NCI-H2196 treated with DMSO at 0.1 percent for 48 hours (cell line): ENCODE measurements around the gene C19orf12.

Experiments used
- DNase-seq: peaks from one replicate; lab custom pipeline; 2025; ENCODE audit not compliant: unreplicated experiment; lab: John Stamatoyannopoulos, UW

C19orf12 gene

DNA sequence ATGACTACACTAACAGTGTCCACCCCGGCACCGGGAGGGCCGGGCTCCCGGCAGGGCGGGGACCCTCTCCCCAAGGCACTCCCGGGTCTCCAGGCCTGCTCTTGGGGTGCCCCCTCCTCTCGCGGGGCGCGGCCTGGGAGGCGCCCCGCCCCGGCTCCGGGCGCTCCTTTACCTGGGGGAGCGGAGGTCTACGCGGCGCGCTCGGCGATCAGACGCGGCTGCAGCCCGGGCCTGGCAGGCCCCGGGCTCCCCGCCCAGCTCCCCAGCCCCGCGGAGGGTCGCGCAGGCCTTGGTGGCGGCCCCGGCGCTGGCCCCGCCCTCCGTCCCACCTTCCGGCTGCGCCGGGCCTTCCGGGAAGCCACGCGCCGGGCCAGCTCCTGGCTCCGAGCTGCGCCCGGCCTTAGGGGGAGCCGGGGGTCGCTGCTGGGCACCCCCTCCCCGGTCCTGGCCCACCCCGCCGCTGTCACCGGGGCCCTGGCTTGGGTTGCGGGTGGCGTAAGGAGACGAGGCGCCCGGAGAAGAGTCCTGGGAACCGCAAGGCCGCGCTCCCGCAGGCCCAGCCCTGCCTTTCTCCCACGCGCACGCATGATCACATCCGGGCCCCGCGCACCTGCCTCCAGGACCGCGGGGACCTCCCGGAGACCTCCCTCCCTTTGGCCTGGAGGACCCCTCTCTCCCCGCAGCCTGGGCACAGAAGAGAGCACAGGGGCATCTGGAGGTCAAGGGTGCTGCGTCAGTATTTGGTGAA lies at the start of gene C19orf12:
TSS of gene C19orf12 (minus strand) at position 309 of the 748 bp plus-strand sequence. CDS start 6,848 bp downstream, outside the sequence.
- DNase-seq = peak; percentile 23

DNA sequence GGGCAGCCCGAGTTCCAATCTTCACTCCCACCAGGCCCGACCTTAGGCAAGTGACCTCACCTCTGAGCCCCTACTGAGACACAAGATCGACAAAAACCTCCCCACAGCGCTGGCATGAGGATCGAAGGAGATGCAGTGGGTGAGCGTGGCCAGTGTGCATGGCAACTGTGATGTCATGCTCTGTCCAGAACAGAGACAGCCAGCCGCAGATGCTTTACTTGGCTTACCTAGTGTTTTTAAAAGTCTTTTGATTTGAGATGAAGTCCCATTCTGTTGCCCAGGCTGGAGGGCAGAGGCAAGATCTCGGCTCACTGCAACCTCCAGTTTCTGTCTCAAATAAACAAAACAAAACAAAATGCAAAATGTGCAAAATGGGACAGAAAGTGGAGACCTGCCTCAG lies 49.3 kb upstream of the C19orf12 start:
- no peak for DNase-seq

DNA sequence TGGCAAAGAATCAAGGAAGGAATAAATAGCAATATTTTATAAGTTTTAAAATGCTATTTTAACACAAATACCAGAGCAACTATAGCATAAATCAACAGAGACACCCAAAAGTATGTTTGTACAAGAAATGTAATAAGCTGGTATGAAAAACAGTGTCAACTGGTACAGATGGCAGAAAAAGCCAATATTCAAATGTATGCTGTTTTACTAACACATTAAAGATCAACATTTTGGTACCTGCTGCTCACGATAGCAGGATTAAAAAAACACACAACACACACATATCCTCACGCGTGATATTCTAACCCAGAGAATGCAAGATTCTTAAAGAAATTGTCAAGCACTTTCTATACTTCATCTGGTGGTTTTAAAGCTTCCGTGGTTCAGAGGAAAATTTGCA lies 48.1 kb upstream of the C19orf12 start:
- no peak for DNase-seq

DNA sequence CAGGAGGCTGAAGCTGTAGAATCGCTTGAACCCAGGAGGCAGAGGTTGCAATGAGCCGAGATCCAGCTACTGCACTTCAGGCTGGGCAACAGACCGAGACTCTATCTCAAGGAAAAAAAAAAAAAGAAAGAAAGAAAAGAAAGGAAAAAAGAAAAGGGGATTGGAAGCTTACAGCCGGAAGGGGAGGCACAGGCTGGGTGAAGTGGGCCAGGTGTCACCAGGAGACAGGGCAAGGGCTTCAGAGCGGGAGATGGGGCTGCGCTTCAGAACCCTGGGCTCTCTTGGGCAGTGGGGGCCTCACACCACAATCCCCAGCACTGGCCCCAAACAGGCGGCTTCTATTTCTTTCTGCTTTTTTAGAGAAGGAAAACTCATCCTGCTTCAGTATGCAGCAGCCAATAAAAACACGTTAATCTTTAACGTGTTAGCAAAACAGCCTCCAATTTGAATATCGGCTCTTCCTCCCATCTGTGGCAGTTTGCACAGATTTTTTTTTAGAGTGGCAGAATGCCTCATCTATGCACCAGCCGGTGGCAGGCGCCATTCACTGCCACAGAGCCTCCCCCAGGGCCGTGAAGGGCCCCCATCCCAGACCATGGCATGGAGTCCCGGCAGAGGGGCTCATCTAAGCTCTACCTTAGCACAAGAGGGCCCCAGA lies 46.6 kb upstream of the C19orf12 start:
- no peak for DNase-seq

DNA sequence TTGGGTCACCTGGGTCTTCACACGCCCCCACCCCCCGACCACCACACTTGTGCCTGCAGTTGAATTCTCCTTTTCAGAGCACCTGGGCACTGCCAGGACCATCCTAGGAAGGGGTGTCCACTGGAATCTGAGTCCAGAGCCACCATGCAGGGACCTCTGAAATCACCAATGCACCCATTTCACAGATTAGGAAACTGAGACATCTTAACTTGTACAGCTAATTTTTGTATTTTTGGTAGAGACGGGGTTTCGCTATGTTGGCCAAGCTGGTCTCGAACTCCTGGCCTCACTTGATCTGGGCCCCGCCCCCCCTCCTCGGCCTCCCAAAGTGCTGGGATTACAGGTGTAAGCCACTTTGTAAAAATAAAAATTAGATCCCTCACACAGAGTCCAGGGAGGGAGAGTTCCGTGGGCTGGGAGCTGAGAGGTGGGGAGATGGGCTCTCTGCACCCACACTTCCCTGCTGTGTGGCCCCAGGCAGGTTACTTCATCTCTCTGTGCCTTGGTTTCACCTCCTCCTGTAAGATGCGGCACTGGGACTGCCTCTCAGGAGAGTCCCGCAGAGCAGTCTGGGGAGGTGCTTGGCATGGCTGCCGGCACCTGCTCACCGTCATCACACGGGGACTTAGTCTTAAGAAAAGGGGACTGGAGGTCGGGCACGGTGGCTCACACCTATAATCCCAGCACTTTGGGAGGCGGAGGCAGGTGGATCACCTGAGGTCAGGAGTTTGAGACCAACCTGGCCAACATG lies 45.9 kb upstream of the C19orf12 start:
- DNase-seq = no peak

DNA sequence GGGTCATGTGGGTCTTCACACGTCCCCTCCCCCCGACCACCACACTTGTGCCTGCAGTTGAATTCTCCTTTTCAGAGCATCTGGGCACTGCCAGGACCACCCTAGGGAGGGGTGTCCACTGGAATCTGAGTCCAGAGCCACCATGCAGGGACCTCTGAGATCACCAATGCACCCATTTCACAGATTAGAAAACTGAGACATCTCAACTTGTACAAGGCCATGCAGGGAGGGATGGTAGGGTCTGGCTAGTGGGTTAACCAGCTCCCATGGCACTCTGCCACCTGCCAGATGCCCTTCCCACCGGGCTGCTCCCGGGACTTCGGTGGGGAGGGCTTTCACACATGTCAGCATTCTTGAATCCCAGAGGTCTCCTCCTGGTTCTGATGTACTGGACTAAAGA lies 44.3 kb upstream of the C19orf12 start:
- DNase-seq = no peak

DNA sequence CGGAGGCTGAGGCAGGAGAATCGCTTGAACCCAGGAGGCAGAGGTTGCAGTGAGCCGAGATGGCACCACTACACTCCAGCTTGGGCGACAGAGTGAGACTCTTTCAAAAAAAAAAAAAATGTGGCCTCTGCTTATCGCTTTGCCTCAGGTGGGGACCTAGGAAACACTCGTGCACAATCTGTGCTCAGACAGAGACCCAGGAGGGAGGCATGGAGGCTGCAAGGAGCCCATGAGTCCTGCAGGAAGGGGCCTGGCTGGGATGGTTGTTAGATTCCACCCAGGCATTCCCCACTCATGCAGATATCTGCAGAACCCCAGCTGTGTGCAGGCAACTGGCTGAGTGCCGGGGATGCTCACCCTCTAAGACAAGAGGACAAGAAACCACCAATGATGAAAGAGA lies 43.8 kb upstream of the C19orf12 start:
- no peak for DNase-seq

DNA sequence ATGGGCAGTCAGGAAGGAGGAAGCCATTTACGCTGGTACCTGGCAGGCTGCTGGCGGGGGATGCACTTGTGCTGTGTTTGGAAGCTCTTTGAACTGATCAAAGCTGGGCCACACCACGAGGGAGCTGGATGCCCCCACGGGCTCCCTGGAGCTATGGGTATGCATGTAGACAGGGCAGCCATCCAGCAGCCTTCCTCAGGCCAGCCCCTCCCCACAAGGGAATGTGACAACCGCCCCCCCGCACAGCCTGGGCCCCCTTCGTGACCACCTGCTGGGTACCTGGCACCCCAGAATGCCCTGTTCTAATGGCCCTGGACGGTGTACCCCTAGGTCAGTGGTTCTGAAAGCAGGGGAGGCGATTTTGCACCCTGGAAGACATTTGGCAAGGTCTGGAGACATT lies 42.5 kb upstream of the C19orf12 start:
- no peak for DNase-seq

DNA sequence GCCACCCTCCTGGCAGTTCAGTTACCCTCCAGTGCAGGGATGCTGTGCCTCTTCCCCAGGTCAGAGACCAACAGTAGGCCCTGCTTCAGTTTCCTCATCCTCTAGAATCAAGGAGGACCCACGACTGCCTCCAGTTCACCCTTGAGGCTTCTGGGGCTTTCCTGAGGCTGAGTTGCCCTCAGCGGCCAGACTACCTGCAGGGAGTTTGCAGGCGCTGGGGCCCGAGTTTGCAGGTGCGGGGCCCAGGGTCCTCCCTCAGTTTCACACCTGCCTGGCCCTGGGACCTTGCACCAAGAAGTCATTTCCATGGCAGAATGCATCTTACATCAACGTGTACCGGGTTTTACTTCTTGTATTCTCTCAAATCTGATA lies 38.9 kb upstream of the C19orf12 start:
- no peak for DNase-seq

DNA sequence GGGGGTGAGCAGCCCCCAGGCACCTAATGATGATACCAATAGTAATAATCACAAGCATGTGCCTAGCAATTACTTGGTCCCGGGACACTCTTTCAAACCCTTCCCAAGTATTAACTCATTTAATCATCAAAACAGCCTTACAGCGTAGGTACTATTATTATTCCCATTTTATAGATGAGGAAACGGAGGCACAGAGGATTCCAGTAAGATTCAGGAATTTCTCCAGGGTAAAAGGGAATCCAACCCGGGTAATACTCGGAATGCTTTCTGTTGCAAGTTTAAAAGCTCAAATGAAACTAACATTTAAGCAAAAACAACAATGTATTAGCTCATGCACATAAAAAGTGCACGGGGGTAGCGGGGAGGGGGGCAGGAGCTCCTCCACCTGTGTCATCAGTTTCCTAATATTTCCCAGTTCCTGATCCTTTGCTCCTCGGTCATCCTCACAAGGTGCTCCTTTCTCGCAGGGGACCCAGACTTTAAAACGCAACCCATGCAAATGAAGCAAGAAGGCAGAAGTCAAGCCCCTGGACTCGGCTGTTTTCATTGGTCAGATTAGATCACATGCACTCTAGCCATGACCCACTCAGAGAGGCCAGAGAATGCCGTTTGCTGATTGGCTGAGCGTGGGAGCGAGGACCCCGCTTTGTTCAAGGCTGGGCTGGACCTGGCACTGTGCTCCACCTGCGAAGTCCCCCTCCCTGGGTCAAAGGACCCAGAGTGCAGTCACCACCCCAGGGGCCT lies 38.3 kb upstream of the C19orf12 start:
- no peak for DNase-seq

DNA sequence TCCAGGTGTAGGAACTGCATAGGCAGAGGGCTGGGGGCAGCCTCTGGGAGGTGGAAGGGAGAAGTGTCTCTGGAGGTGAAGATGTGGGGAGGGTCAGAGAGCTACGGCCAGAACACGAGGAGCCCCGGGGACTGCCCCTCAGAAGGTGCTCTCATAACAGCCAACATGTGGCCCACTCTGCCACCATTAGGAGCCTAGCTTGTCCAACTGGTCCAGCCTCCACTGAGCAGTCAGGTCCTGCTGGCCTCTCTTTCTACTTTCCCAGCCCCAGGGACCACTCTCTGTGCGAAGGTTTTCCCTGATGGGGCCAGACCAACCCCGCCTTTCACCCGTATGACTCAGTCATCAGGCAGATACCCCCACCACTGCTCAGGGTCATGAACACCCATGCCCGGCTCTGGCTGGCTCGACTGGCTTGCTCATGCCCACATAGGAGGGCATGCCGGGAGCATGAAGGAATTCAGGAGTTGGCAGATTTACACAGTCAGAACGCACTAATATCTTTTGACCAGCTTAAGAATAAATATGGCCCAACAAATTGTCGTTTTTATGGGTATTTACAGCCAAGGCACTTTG lies 37.5 kb upstream of the C19orf12 start:
- DNase-seq = no peak

DNA sequence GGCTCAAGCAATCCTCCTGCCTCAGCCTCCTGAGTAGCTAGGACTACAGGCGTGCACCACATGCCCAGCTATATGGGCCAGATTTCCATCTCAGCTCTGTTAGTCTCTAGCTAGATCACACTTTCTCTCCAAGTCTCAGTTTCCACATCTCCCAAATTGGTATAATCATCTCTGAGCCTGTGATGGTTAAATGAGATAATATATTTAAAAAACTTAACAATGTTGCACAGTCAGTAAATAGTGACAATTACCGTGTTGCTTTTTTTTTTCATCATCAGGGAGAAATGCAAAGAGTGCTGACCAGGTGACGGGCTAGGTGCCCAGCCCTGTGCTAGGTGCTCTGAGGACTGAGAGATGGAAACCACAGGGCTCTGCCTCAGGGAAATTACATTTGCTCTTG lies 36.9 kb upstream of the C19orf12 start:
- DNase-seq = no peak

DNA sequence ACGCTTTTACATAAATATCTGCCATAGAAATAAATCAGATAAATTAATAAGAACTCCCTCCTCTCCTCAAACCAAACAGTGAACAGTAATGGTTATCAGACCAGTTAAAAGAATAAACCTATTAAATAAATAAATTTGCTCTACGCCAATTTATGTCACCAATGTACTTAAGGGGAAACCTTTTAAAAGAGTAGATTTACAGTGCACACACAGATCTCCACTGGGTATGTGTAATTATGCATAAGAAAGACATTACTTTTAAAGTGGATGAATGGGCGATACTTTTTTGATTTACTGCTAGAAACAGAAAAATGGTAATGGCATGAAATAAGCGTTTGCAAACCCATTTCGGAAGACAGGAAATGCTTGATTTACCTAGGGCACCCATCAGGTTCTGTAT lies 34.9 kb upstream of the C19orf12 start:
- no peak for DNase-seq

DNA sequence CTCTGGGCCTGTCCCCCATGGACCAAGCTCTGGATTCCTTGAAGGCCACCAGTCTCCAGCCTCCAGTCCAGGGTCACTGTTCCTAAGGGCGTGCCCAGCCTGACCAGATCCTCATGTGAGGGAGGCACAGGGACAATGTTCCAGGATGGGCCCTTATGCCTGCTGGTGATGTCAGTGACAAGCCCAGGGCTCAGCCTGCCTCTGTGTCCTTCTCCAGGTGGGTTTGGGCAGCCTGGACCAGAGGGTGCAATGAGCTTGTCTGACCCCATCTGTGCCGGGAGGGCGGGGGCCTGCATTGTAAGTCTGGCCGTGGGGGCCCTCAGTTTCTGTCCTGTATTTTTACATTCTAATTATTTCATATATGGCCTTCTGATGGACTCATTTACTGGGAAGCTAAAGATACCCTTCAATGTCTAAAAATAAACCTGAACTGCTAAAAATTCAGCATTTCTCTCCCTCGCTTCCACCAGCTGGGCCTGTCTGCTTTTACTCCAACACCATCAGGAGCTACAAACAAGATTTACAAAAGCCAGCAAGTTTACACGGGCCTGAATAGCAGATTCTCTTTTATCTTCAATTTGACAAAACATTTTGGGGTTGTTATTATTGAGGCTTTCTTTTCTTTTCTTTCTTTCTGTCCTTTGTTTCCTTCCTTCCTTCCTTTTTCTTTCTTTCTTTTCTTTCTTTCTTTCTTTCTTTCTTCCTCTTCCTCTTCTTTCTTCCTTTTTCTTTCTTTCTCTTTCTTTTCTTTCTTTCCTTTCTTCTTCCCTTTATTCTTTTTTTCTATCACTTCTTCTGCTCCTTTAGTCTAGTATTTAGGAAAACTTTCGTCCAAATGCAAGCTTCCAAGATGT lies 34.2 kb upstream of the C19orf12 start:
- no peak for DNase-seq

DNA sequence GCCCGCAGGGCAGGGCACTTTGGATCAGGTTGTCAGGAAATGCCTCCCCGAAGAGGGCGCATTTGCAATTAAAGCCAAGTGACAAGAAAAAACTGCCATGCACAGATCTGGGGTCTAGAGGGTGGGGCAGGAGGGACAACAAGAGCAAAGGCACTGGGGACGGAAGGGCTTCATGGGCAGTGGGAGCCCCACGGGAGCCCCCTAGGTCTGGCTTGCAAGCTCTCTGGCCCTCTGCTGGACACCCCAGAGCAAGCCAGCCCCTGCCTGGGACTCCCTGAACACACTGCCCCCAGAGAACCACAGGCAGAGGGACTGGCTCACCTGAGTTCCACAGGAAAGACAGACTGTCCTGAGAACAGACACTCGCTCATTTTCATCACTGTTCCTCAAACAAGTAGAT lies 30.2 kb upstream of the C19orf12 start:
- DNase-seq = no peak

DNA sequence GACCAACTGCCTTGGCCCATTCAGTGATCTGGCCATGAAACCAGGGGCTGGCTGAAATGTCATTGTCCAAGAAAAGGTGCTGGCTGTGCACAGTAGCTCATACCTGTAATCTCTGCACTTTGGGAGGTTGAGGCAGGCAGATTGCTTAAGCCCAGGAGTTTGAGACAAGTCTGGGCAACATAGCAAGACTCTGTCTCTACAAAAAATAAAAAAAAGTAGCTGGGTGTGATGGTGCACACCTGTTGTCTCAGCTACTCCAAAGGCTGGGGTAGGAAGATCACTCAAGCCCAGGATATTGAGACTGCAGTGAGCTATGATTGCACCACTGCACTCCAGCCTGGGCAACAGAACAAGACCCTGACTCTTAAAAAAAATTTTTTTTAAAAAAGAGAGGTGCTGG lies 28.6 kb upstream of the C19orf12 start:
- DNase-seq = no peak

DNA sequence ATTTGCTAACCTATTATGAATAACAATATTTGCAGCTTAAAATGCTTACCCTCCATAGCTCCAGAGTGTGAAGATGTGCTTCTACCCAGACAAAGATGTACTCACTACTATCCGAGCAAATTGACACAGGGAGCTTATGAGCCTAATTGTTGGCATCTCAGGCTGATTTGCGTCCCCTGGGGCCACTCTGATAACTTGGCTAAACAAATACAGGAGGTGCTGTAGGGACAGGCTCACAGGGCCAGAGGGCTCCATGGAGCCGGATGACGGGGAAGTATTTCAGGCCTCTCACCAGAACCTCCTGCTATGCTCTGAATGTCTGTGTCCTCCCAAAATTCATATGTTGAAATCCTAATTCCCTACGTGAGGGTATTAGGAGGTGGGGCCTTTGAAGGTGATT lies 26.7 kb upstream of the C19orf12 start:
- DNase-seq = no peak

DNA sequence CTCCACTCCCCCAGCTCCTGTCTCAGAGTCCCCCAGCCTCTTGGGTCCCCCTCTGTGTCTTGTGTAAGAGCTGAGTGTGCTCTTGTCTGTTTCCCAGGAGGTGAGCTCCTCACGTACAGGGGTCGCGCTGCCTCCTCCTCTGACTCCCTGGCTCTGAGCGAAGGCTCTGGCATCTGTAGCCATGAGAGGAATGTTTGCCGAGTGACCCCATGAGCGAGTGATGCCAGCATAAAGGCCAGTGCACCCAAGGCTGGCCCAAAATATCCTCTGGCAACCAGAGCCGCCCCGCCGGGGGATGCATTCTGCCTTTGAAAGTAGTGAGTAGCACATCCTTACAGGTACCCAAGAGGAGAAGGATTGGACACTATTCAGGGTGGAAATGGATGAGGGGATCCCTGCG lies 26.2 kb upstream of the C19orf12 start:
- DNase-seq = no peak

DNA sequence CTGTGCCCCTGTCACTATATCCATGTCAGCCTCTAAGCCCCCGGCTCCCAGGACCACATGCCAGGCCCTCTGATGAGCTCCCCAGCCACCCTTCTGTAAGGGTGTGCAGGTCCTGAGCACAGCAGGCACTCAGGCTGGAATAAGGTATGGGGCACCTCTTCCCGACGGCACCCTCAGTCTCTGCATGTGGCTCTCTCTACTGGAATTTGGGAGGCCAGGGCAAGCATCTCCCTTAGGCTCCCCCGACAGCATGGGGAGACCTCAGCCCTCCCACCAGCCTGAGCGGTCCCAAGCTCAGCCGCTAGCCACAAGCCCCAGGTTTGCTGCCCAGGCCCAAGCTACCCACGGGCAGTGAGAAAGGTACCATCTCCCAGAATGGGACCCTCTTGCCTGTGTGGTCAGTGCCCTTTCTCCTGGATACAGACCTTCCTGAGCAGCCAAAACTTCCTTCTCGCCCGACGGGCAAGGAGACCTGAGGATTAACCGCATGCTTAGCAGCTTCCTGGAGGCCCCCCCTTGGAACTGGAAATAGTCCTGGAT lies 22.5 kb upstream of the C19orf12 start:
- no peak for DNase-seq

DNA sequence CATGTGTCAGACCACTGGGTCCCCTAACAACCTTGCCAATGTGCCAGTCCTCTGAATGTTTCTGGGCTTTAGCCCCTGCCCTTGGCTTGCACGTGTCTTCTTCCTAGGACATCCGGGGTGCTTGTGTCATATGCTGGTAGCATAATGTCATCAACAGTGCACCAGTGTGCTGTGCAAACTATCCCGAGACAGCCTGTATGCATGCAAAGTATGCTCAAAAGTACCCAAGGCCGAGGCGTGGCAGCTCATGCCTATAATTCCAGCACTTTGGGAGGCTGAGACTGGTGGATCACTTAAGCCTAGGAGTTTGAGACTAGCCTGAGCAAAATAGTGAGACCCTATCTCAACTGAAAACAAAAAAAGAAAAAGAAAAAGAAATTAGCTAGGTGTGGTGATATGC lies 20.8 kb upstream of the C19orf12 start:
- DNase-seq = no peak
